Naive thymus-derived CD4-positive, alpha-beta T cell (primary cell): ENCODE measurements around the gene MESD. TPM values are rescaled to one million over a fixed set of nuclear protein-coding genes. Genes with fewer than 3 reads are reported as not detected.

Experiments used
- ATAC-seq: fragments of 150-1000 bp; cut with Tn5 transposase; 2 replicates; pipeline ENCODE4 v1.10.0; 2021; ENCODE audit warnings: mild to moderate bottlenecking, moderate library complexity
- CTCF ChIA-PET: fragments of 350-600 bp; sonication (Branson Sonifier 250); formaldehyde crosslinking; loops from one replicate; lab custom pipeline; 2021; ENCODE audit warnings: antibody characterized with exemption; lab: Charles Lee
- POLR2A ChIA-PET: fragments of 350-600 bp; sonication (Branson Sonifier 250); formaldehyde crosslinking; loops from one replicate; lab custom pipeline; 2021; ENCODE audit warnings: antibody characterized with exemption, inconsistent platforms; lab: Charles Lee
- DNase-seq, 9 donors: peaks; one replicate each; pipeline versions ENCODE4 v3.0.0 to v3.0.0-alpha.2; 2020 to 2022; ENCODE audit warnings: mixed read lengths in 1 of 9
- H3K27ac ChIP-seq: one replicate; pipeline ENCODE4 v1.7.0; 2013; ENCODE audit warnings: mild to moderate bottlenecking, low read depth, low read length, moderate library complexity
- H3K27me3 ChIP-seq, 2 donors: one replicate each; pipeline ENCODE4 v1.7.0; 2013; ENCODE audit warnings: low read length in 2 of 2, mild to moderate bottlenecking in 2 of 2, moderate library complexity in 2 of 2; ENCODE audit not compliant: control insufficient read depth in 2 of 2, insufficient read depth in 2 of 2
- H3K36me3 ChIP-seq, 3 experiments: 1 replicate in 2 of 3; 2 replicates in 1 of 3; pipeline ENCODE4 v1.7.0; 2013; ENCODE audit warnings: low read length in 3 of 3, mild to moderate bottlenecking in 3 of 3, moderate library complexity in 1 of 3; ENCODE audit not compliant: insufficient read depth in 3 of 3, control insufficient read depth in 2 of 3
- H3K4me1 ChIP-seq, 2 donors: one replicate each; pipeline ENCODE4 v1.7.0; 2013; ENCODE audit warnings: low read length in 2 of 2, mild to moderate bottlenecking in 2 of 2, moderate library complexity in 1 of 2; ENCODE audit not compliant: control insufficient read depth in 2 of 2, insufficient read depth in 2 of 2
- H3K4me3 ChIP-seq: 2 replicates; pipeline ENCODE4 v1.7.0; 2013; ENCODE audit warnings: mild to moderate bottlenecking, low read length
- H3K9me3 ChIP-seq, 3 experiments: 1 replicate in 2 of 3; 2 replicates in 1 of 3; pipeline ENCODE4 v1.7.0; 2013; ENCODE audit warnings: low read length in 3 of 3; ENCODE audit not compliant: control insufficient read depth in 2 of 3
- H3K27ac Mint-ChIP-seq, 9 donors: one replicate each; pipeline ENCODE4 v1.8.0; 2020 to 2022; ENCODE audit warnings: mixed read lengths in 9 of 9, mild to moderate bottlenecking in 8 of 9, moderate library complexity in 5 of 9, inconsistent platforms in 2 of 9
- H3K27me3 Mint-ChIP-seq, 5 donors: one replicate each; pipeline ENCODE4 v1.8.0; 2021 to 2022; ENCODE audit warnings: mixed read lengths in 5 of 5, mild to moderate bottlenecking in 1 of 5
- H3K36me3 Mint-ChIP-seq, 5 donors: one replicate each; pipeline ENCODE4 v1.8.0; 2020 to 2022; ENCODE audit warnings: mixed read lengths in 5 of 5, mild to moderate bottlenecking in 3 of 5, inconsistent platforms in 1 of 5
- H3K4me1 Mint-ChIP-seq, 7 donors: one replicate each; pipeline ENCODE4 v1.8.0; 2020 to 2022; ENCODE audit warnings: mixed read lengths in 7 of 7, mild to moderate bottlenecking in 3 of 7, inconsistent platforms in 1 of 7
- H3K4me3 Mint-ChIP-seq, 10 donors: one replicate each; pipeline ENCODE4 v1.8.0; 2020 to 2022; ENCODE audit warnings: mild to moderate bottlenecking in 10 of 10, mixed read lengths in 10 of 10, moderate library complexity in 6 of 10, inconsistent platforms in 2 of 10
- H3K9me3 Mint-ChIP-seq, 11 donors: one replicate each; pipeline ENCODE4 v1.8.0; 2020 to 2022; ENCODE audit warnings: mixed read lengths in 11 of 11, mild to moderate bottlenecking in 4 of 11, inconsistent platforms in 1 of 11, moderate library complexity in 1 of 11
- intact Hi-C, 2 donors: fragments of 100-400 bp; cut with micrococcal nuclease; formaldehyde crosslinking; loops; one replicate each; pipeline ENCODE4 v1.15.1; 2023
- polyA plus RNA-seq, 2 donors: library from polyadenylated mRNA; unstranded; fragments of 300-500 nt; fragmentation: Illumina TruSeq; gene quantifications; one replicate each; pipeline ENCODE4 v1.2.3, GENCODE V29; 2021
- total RNA-seq, 6 experiments: library from RNA in 5 of 6; stranded (reverse) in 5 of 6; gene quantifications; 1 replicate in 5 of 6; 2 replicates in 1 of 6; pipeline ENCODE4 v1.2.3 and lab custom pipeline; 2021 to 2026

Gene MESD
- total RNA-seq (10 to 100 TPM; 17.1 to 42.5 (median 38.3) TPM), polyA plus RNA-seq (10 to 100 TPM; 20.7 to 29.3 TPM), total RNA-seq (lab: John Stamatoyannopoulos, UW) (39.0 reads per million, percentile 66 among the genes with 10 or more reads in this experiment)

DNA sequence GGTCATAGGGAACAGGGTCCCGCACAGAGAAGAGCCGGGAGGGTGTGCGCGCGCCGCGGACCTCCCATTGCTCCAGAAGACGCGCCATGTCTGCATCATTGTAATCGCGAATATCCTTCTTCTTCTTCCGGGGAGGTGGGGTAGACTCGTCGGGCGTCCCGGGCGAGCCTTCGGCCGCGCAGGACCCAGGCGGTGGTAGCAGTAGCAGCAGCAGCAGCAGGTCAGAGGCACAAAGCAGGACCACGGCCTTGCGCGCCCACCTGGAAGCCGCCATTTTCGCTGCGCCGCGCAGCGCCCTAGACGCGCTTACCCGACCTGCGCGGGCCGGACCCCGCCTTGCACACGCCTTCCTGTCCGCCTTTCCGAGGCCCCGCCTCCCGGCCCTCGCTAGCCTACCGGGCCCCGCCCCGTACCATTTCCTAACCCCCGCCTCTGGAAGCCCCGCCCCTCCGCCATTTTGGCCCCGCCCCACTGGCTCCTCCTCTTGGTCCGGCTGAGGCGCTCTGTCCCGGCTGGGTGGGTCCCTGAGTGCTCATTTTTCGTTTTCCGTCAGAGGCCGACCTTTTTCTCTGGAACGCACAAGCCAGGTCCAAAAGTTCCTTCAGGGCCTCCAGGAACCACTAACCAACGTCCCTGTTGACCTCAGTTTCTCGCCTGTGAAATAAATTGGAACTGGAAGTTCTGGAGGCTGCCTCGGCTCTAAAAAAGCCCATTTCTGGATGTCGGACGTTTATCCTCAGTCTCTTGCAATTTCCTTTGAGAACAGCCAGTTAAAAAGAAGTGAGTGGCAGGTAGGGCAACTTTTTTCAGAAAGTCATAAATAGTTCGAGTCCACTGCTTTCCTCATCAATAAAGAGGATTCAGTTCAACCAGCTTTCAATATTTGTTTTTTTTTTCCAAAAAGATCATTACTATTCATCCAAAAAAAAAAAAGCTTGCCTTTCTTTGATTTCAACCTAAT lies at the start of gene MESD:
Gene MESD (minus strand): TSS at position 302 of the 961 bp plus-strand sequence. CDS start 28 bp downstream, at position 274.
- H3K9me3 Mint-ChIP-seq: no peaks in the 10 kb centered on the region
- no peaks in the 10 kb centered on the region for H3K27me3 ChIP-seq
- peak within 1 kb of the TSS; percentile 90 for H3K27ac ChIP-seq
- H3K4me1 ChIP-seq: peaks cover 28 to 45% of the 10 kb centered on the region in 2 donors
- ChIA-PET POLR2A (interaction anchor here (1.0 to 7.3 kb wide), 3 partner anchors 9 to 307 kb away, joined by 3 to 87 read pairs (median 3); partner anchors contain the start of gene TLNRD1), CTCF (interaction anchor here (0.6 to 1.3 kb wide), 2 partner anchors 9 to 118 kb away, joined by 3 to 4 read pairs; no protein-coding TSS in a partner anchor)
- H3K4me3 ChIP-seq: peak within 1 kb of the TSS; percentile 95
- peak; percentile 89 to 97 (median 93) for DNase-seq
- no peaks in the 10 kb centered on the region for H3K27me3 Mint-ChIP-seq
- peaks cover 0 to 11% (median 0%) of the 10 kb centered on the region in 3 experiments for H3K36me3 ChIP-seq
- peaks cover 37 to 68% (median 64%) of the 10 kb centered on the region in 7 donors for H3K4me1 Mint-ChIP-seq
- H3K27ac Mint-ChIP-seq: peak within 1 kb of the TSS; percentile 92 to 99 (median 99)
- peaks cover 0 to 11% (median 7%) of the 10 kb centered on the region in 5 donors for H3K36me3 Mint-ChIP-seq
- intact Hi-C loops: loop anchor here (1.0 to 10.0 kb wide), 9 partner anchors 11 to 1095 kb away; partner anchors contain the start of genes TLNRD1 (in 2 of the 2), FAH (in 1 of the 2), MEX3B (in 1 of the 2) and MTHFS (in 1 of the 2)
- peak within 1 kb of the TSS; percentile 95 to 100 (median 98) for H3K4me3 Mint-ChIP-seq
- peak; percentile 99 for ATAC-seq
- no peaks in the 10 kb centered on the region for H3K9me3 ChIP-seq

DNA sequence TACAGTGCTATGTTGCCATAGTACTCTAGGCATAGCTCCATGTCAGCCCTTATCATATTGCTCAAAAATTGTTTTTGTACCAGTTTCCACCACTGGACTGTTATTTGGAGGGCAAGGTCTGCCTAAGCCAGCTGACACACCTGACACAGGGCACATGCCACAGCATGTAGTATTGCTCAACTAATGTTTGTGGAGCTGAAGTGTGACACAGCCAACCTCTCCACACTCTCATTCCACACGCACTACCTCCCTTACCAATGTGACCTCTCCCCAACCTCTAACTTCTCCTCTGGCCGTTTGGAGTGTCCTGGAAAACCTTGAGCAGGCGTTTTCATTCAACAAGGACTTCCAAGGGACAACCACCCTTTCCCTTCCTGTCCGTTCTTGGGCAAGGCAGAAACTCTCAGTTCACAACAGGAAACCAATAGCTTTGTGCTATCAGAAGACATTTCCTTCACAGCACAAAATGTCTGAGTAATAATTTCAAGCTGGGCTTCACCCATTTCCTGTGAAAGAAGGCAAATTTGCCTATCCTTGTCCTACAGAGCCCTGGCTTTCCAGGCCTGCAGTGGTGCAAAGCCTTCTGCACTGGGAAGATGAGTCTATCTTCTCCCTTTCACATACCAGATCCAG lies 49.5 kb upstream of the MESD start:
- Mint-ChIP-seq H3K9me3 (peaks cover 0 to 1% (median 0%) of the 10 kb centered on the region in 11 donors), H3K27ac (peak overlapping the region in 4 of 9 donors; percentile 7 to 83 (median 55)), H3K36me3 (peaks cover 0 to 9% (median 0%) of the 10 kb centered on the region in 5 donors), H3K4me3 (peak overlapping the region in 3 of 10 donors; percentile 22 to 68 (median 63)), H3K4me1 (peaks cover 5 to 14% (median 9%) of the 10 kb centered on the region in 7 donors), H3K27me3 (peaks cover 0 to 3% (median 0%) of the 10 kb centered on the region in 5 donors)
- CTCF ChIA-PET: interaction anchor here (1.1 kb wide), 1 partner anchor 10 kb away, joined by 3 read pairs; no protein-coding TSS in a partner anchor
- Histone ChIP-seq H3K36me3 (no peaks in the 10 kb centered on the region), H3K9me3 (no peaks in the 10 kb centered on the region), H3K4me1 (peaks cover 0 to 11% of the 10 kb centered on the region in 2 donors), H3K4me3 (no peak overlapping the region), H3K27ac (no peak overlapping the region), H3K27me3 (no peaks in the 10 kb centered on the region)
- intact Hi-C loops: no loop called here
- POLR2A ChIA-PET: no interaction called here
- peak in 1 of 9 donors; percentile 1 for DNase-seq
- ATAC-seq: no peak

DNA sequence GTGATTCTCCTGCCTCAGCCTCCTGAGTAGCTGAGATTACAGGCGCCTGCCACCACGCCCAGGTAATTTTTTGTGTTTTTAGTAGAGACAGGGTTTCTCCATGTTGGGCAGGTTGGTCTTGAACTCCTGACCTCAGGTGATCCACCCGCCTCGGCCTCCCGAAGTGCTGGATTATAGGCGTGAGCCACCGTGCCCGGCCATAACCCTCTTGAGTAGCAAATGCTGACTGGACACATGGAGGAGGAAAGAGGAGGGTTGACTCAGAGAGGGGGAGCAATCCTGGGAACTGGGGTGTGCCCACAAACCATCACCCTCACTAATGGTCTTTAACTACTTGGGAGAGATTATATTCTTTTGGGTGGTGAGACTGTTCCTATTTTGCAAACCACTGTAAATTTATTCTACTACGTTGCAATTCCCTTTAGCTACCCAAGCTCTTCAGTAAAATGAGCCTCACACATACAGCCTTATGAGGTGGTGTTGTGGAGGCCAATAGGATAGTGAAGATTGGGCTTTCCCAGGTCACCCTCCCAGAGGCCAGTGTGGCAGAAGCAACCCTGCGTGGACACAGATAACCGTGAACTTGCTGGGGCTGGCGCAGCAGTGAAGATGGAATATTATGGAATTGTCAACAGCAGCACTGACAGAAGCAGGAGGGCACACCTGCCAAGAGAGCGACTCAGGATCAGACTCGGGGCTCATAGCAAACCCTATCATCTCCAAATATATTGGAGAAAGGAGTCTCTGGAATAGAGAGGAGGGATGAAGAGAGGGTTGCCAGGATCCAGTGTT lies 48.5 kb upstream of the MESD start:
- Histone ChIP-seq H3K4me3 (no peak overlapping the region), H3K4me1 (peaks cover 0 to 11% of the 10 kb centered on the region in 2 donors), H3K27me3 (no peaks in the 10 kb centered on the region), H3K27ac (no peak overlapping the region), H3K9me3 (no peaks in the 10 kb centered on the region), H3K36me3 (no peaks in the 10 kb centered on the region)
- Mint-ChIP-seq H3K27ac (peak overlapping the region in 1 of 9 donors; percentile 10), H3K4me3 (no peak overlapping the region), H3K4me1 (peaks cover 5 to 16% (median 10%) of the 10 kb centered on the region in 7 donors), H3K27me3 (peaks cover 0 to 3% (median 0%) of the 10 kb centered on the region in 5 donors), H3K9me3 (peaks cover 0 to 1% (median 0%) of the 10 kb centered on the region in 11 donors), H3K36me3 (peaks cover 0 to 7% (median 0%) of the 10 kb centered on the region in 5 donors)
- ATAC-seq (no peak), DNase-seq (no peak)
- POLR2A ChIA-PET: no interaction called here
- intact Hi-C loops: no loop called here
- CTCF ChIA-PET: no interaction called here

DNA sequence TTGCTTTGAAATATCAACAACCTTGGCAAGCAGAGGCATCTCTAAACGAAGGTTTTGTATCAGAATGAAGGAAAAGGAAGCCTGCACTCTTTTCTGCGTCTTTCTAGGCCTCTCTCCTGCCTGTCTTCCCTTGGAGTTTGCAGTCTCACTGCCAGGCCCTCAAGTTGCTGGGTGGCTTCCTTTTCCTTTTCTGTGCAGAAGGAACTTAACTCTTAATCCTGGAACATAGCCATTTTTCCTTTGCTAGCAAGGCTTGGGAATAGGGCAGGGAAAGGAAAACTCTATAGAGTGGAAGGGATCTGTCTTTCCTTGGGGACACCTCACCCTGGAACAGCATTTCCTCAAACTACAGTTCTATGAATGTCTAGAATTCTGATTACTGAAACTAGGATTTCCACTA lies 43.9 kb upstream of the MESD start:
- H3K4me1 Mint-ChIP-seq: peaks cover 7 to 24% (median 13%) of the 10 kb centered on the region in 7 donors
- H3K27me3 Mint-ChIP-seq: peaks cover 0 to 13% (median 9%) of the 10 kb centered on the region in 5 donors
- H3K4me3 Mint-ChIP-seq: no peak overlapping the region
- H3K4me3 ChIP-seq: no peak overlapping the region
- POLR2A ChIA-PET: no interaction called here
- peaks cover 5 to 18% (median 13%) of the 10 kb centered on the region in 5 donors for H3K36me3 Mint-ChIP-seq
- no peaks in the 10 kb centered on the region for H3K27me3 ChIP-seq
- ATAC-seq (no peak), DNase-seq (no peak)
- no peaks in the 10 kb centered on the region for H3K4me1 ChIP-seq
- no peak overlapping the region for H3K27ac Mint-ChIP-seq
- CTCF ChIA-PET: no interaction called here
- H3K27ac ChIP-seq: no peak overlapping the region
- intact Hi-C loops: no loop called here
- H3K36me3 ChIP-seq: no peaks in the 10 kb centered on the region
- H3K9me3 Mint-ChIP-seq: peaks cover 0 to 15% (median 7%) of the 10 kb centered on the region in 11 donors
- no peaks in the 10 kb centered on the region for H3K9me3 ChIP-seq

DNA sequence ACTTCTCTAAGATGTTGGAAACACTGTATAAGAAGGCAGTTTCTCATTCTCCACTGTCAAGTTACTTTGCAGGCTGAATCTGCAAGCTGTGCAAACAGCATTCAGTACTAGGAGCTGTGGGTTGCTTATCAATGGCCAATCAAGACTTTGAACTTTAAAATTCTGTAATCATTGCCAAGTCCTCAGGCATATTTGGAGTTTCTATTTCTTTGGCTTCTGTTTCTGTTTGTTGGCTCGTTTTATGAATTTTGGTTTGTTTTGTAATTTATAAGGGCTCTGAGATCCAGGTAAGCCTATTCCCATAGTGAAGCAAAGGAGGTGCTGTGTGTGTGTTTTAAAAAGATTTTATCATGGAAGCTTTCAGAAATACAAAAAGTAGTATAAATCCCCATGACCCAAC lies 43.2 kb upstream of the MESD start:
- H3K27me3 Mint-ChIP-seq: peaks cover 0 to 13% (median 9%) of the 10 kb centered on the region in 5 donors
- no peaks in the 10 kb centered on the region for H3K36me3 ChIP-seq
- H3K27ac Mint-ChIP-seq: no peak overlapping the region
- no peaks in the 10 kb centered on the region for H3K9me3 ChIP-seq
- no peaks in the 10 kb centered on the region for H3K27me3 ChIP-seq
- intact Hi-C loops: no loop called here
- no peaks in the 10 kb centered on the region for H3K4me1 ChIP-seq
- H3K4me3 Mint-ChIP-seq: no peak overlapping the region
- POLR2A ChIA-PET: no interaction called here
- peaks cover 5 to 18% (median 13%) of the 10 kb centered on the region in 5 donors for H3K36me3 Mint-ChIP-seq
- no peak for DNase-seq
- H3K9me3 Mint-ChIP-seq: peaks cover 0 to 17% (median 7%) of the 10 kb centered on the region in 11 donors
- no peak for ATAC-seq
- peaks cover 7 to 24% (median 13%) of the 10 kb centered on the region in 7 donors for H3K4me1 Mint-ChIP-seq
- CTCF ChIA-PET: no interaction called here
- no peak overlapping the region for H3K4me3 ChIP-seq
- H3K27ac ChIP-seq: no peak overlapping the region
